SIG-M5 treated with dmso at 0.1 percent for 504 hours (cell line): ENCODE results near the gene UBE2U.
A peak's percentile ranks its signal among the peaks of the same experiment; 100 is the strongest.
"Not testable (repeated sequence)": the region's sequence is repeated elsewhere in the genome, so short reads cannot be mapped to it uniquely, and the experiment has no call there.

Experiments
- DNase-seq: peaks from one replicate; lab custom pipeline; 2025; ENCODE audit not compliant: unreplicated experiment; lab: John Stamatoyannopoulos, UW

UBE2U gene

DNA sequence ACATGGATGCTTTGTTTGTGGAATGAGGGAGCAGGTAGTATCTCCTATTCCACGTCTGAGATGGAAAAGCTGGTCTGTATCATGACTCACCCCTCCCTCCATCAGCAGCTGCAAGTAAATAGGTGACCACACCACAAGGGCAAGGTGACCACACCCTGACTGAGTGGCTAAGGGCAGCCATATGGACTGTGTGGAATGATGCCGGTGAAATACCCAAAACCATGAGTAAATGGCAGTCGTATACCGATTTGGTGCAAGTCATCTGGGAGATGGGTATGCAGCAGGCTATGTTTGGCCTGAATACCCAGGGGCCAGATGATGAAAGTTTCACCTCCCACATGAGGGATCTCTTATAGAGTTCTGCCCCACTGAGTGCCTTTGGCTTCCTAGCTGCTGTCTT lies 15.8 kb upstream of the UBE2U start:
- DNase-seq, result no peak

GRCh38 chr1:64192290-64192689 lies 11.1 kb upstream of the UBE2U start:
- DNase-seq, result no peak

DNA sequence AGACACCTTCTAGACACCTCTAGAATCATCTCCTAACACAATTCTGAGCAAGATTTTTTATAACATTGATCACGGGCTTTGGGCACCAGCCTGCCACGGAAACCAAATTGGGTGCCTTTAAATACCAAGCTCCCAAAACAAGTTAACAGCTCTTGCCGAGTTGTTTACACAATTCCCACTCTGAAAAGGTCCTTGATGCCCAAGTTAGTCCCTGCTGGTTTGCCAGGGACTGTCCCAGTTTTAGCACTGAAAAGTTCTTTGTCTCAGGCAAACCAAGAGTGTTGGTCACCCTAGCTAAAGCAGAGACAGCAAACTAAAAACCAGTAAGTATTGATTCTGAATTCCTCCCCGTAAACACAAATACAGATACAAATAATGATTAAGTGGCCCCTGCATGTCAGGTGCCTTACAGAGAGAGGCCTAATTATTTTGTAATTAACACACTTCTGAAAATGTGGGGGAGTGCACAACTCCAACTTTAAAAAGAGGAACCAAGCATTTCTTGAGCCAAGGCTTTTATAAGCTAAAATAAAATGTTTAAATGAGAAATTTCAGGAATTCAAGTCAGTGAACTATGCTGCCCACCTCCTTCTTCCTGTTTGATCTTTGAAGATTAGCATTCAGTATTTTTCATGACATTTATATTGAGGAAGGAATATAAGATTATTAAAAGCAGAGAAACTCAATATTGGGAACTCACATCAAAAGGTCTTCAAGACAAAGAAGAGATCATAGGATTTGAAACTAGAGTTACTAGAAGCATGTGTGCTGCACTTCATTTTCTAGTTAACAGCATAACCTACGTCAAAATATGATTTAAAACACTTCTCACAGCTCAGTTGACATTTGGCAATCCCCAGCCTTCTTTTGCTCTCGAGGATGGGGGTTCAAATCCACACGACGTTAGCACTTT lies 9.0 kb upstream of the UBE2U start:
- peak; percentile 16 for DNase-seq

- no peak for DNase-seq
Observed at GRCh38 chr1:64195081-64195395, 8.4 kb upstream of the UBE2U start.

DNA sequence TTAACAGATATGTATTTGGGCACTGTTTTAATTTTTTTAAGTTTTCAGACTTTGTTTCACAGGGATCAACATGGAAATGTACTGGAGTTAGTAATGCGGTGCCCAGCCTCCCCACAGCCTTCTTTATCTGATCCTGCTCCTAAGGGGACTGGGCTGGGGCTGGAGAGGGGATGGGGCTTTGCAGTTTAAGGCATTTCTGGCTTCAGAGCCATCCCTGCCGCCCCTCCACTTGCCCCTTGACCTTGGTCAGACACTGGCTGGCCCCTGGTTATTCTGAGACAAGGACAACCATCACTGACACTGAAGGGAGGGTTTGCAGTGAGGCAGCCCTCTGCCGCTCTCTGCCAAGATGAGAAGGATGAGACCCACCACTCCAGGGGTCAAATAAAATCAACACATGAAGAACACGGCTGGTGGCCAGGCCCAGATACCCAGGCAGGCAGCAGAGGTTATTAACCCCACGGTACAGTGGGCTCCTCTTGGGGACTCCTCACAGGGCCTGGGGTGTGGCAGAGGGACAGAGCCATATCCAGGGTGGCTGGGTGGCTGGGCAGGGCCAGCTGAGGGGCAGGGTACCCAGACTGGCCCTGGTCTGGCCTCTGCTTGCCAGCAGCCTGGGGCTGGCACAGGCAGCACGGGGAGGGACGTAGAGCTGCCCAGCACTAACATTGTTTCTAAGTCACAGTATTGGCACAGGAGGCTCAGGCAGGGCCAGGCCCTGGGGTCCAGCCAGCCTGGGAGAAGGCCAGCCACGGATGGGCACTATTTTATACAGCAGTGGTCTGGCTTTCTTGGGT lies 7.2 kb upstream of the UBE2U start:
- no peak for DNase-seq

DNA sequence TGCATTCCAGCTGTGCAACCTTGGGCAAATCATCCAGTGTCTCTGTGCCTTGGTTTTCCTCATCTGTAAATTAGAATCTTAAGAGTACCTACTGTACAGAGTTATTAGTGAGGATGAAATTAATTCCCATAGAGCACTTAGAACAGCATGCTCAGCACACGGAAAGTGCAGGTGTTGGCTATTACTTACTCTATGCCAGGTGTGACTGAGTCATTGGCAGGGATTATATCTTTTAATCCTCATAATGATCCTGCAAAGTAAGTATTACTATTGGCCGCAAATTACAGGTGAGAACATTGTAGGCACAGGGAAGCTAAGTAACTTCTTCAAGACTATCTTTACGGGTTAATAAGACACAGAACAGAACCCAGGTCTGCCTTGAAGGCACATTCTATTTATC lies 6.3 kb upstream of the UBE2U start:
- no peak for DNase-seq

- no peak for DNase-seq
Observed at GRCh38 chr1:64199154-64199553, 4.3 kb upstream of the UBE2U start.

- DNase-seq, result no peak
Observed at GRCh38 chr1:64200064-64200463, 3.4 kb upstream of the UBE2U start.

GRCh38 chr1:64209221-64209620 lies 5.8 kb downstream of the UBE2U start:
- DNase-seq, result no peak

- DNase-seq, result no peak
Observed at GRCh38 chr1:64212031-64212430, 8.6 kb downstream of the UBE2U start.

DNA sequence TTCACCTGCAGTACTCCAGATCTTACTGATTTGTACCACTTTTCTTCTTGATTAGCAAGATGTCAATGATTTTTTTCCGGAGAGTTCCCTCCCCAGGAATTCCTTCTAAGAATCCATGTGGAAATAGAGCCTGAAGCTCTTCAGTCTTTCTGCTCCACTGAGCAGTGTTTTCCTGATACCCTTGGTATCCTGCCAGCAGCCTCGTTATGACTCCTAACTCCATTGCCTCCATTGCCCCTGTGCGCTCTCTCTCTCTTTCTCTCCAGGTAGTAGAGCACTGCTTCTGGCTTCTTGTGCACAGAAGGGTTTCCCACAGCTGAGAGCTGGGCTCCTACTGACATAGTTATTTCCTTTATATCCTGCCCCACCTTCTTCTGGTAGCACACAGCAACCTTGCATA lies 12.2 kb downstream of the UBE2U start:
- no peak for DNase-seq

DNA sequence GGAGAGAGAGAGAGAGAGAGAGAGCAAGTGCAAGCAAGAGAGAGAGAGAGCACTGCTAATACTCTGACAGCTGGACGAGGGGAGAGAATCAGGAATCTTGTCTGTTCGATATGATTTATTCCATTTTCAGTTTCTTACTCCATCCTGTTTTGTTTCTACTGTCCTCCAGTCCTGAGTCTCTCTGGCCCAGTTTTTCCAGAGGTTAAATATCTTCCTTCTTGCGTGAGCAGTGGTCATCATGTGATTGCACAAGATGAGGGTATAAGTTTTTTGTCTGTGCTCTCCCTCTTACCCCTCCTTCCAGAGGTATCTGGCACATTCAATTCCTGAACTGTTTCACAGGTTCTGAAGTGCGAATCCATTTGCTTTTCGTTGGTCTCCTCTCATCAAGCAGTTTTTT lies 16.8 kb downstream of the UBE2U start:
- no peak for DNase-seq

DNA sequence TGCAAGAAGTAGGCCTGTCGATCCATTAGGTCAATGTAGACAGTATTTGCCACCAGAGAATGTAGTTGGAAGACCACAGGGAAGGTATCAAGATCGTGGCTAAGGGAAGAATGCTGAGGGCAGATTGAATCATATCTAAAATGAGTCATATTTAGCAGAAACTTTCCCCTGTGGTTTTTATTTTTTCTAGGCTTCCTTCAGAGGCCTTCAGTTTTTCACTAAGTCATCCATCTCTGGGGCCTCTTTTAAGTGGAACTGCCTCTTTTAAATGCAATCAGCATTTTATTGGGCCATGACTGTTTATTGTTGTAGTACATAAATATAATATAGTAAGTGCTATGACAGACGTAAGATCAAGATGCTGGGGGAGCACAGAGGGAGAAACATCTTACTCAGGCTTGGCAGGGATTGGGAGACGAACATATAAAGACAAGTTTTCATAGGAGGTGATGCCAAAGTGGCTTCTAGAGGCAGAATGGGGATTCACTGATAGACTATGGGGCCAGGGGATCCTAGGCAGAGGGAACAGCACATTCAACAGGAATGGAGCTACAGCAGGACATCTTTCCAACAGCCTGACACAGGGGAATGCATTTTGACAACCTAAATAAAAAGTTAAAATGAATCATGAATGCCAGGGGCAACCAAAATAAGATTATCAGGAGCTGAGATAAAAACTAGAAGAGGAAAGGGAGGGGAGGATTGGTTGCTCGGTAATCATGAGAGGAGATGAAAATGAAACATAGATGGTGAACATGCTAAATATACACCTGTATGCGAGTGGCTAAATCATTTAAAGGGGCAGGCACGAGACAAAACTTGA lies 20.1 kb downstream of the UBE2U start:
- DNase-seq, result no peak

- DNase-seq, result not testable (repeated sequence)
Observed at GRCh38 chr1:64224236-64224635, 20.8 kb downstream of the UBE2U start.

GRCh38 chr1:64228167-64228957 lies 24.9 kb downstream of the UBE2U start:
- no peak for DNase-seq

GRCh38 chr1:64229307-64229706 lies 25.9 kb downstream of the UBE2U start:
- DNase-seq, result no peak

GRCh38 chr1:64231153-64231552 lies 27.7 kb downstream of the UBE2U start:
- DNase-seq, result no peak

GRCh38 chr1:64231654-64232053 lies 28.2 kb downstream of the UBE2U start:
- no peak for DNase-seq

DNA sequence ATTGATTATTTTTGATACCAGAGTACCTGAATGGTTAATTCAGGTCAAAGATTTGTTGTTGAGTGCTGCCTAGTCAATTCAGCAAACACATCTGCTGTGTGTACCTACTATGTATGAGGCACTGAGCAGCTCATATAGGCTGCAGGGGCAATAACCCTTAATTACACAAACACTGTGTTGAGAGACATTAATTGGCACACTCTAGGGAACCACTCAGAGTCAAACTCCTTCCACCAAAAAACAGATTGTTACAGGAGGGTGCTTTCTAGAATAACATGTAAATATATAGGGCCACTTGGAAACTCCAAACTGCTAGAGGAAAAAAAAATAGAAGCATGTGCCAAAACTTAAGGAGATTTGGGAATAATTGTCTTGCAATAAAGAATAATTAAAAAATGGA lies 31.3 kb downstream of the UBE2U start:
- DNase-seq, result no peak

- DNase-seq, result no peak
Observed at GRCh38 chr1:64235181-64235580, 31.8 kb downstream of the UBE2U start.

DNA sequence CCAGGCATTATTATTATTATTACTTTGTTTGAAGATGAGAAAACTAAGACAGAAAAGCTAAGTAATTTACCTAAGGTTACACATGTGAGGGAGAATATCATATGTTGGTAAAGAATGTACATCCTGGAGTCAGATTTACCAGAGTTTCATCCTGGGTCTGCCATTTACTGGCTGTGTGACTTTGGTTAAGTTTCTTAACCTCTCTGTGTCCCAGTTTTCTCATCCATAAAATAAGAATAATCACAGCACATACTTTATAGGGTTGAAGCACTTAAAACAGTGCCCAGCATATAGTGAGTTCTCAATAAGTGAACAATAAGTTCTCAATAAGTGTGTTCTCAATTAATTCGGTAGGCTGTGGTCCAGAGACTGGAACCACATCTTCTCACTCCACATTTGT lies 32.5 kb downstream of the UBE2U start:
- DNase-seq, result no peak
